T-helper 2 cell treated with Interferon-gamma antibody and Interleukin-4, amounts not matched to agents 5 μg/mL and 100 μg/mL, for 36 hours (primary cell): ENCODE results near the gene NCOR1.
A peak's percentile ranks its signal among the peaks of the same experiment; 100 is the strongest.
"Not testable (repeated sequence)": the region's sequence is repeated elsewhere in the genome, so short reads cannot be mapped to it uniquely, and the experiment has no call there.

Experiments used
- DNase-seq: peaks from one replicate; pipeline ENCODE4 v3.0.0; 2021; ENCODE audit warnings: low spot score
- H3K27ac Mint-ChIP-seq: one replicate; pipeline ENCODE4 v1.8.0; 2021; ENCODE audit warnings: mild to moderate bottlenecking, mixed read lengths
- H3K27me3 Mint-ChIP-seq: one replicate; pipeline ENCODE4 v1.8.0; 2021; ENCODE audit warnings: low read depth, mixed read lengths
- H3K36me3 Mint-ChIP-seq: one replicate; pipeline ENCODE4 v1.8.0; 2021; ENCODE audit warnings: low read depth, mixed read lengths
- H3K4me1 Mint-ChIP-seq: one replicate; pipeline ENCODE4 v1.8.0; 2021; ENCODE audit warnings: low read depth, mixed read lengths
- H3K4me3 Mint-ChIP-seq: one replicate; pipeline ENCODE4 v1.8.0; 2022; ENCODE audit warnings: mild to moderate bottlenecking, moderate library complexity, mixed read lengths
- H3K9me3 Mint-ChIP-seq: one replicate; pipeline ENCODE4 v1.8.0; 2021; ENCODE audit warnings: mixed read lengths

The NCOR1 gene

GRCh38 chr17:16201693-16202131 is 13.6 kb downstream of the NCOR1 start:
- not testable (repeated sequence) for H3K9me3 Mint-ChIP-seq, DNase-seq, H3K27ac Mint-ChIP-seq, H3K27me3 Mint-ChIP-seq, H3K4me3 Mint-ChIP-seq
- H3K4me1 Mint-ChIP-seq = peaks cover 29% of the 10 kb centered on the region
- H3K36me3 Mint-ChIP-seq = peaks cover 11% of the 10 kb centered on the region

- H3K27me3 Mint-ChIP-seq = no peaks in the 10 kb centered on the region
- H3K4me3 Mint-ChIP-seq = peak overlapping the region; percentile 31
- DNase-seq = no peak
- H3K9me3 Mint-ChIP-seq = no peaks in the 10 kb centered on the region
- peaks cover 17% of the 10 kb centered on the region for H3K36me3 Mint-ChIP-seq
- no peak overlapping the region for H3K27ac Mint-ChIP-seq
- peaks cover 30% of the 10 kb centered on the region for H3K4me1 Mint-ChIP-seq
These were observed 16.2 kb downstream of the NCOR1 start for GRCh38 chr17:16199093-16199492.

- no peak overlapping the region for H3K27ac Mint-ChIP-seq
- peaks cover 28% of the 10 kb centered on the region for H3K4me1 Mint-ChIP-seq
- peaks cover 30% of the 10 kb centered on the region for H3K36me3 Mint-ChIP-seq
- H3K27me3 Mint-ChIP-seq = no peaks in the 10 kb centered on the region
- no peaks in the 10 kb centered on the region for H3K9me3 Mint-ChIP-seq
- DNase-seq = no peak
- no peak overlapping the region for H3K4me3 Mint-ChIP-seq
These were observed 18.1 kb downstream of the NCOR1 start for GRCh38 chr17:16197276-16197675.

GRCh38 chr17:16194307-16194835 is 21.0 kb downstream of the NCOR1 start:
- DNase-seq, H3K4me3 Mint-ChIP-seq, H3K27me3 Mint-ChIP-seq, H3K9me3 Mint-ChIP-seq: not testable (repeated sequence)
- peak overlapping the region; percentile 41 for H3K27ac Mint-ChIP-seq
- peaks cover 34% of the 10 kb centered on the region for H3K36me3 Mint-ChIP-seq
- peaks cover 28% of the 10 kb centered on the region for H3K4me1 Mint-ChIP-seq

GRCh38 chr17:16191604-16192003 is 23.7 kb downstream of the NCOR1 start:
- Mint-ChIP-seq H3K27ac (peak overlapping the region; percentile 41), H3K36me3 (peaks cover 32% of the 10 kb centered on the region)
- no peak for DNase-seq

GRCh38 chr17:16190703-16191360 is 24.5 kb downstream of the NCOR1 start:
- H3K4me1 Mint-ChIP-seq = peaks cover 25% of the 10 kb centered on the region
- no peak overlapping the region for H3K27ac Mint-ChIP-seq
- peaks cover 38% of the 10 kb centered on the region for H3K36me3 Mint-ChIP-seq
- H3K9me3 Mint-ChIP-seq = no peaks in the 10 kb centered on the region
- no peaks in the 10 kb centered on the region for H3K27me3 Mint-ChIP-seq
- H3K4me3 Mint-ChIP-seq = no peak overlapping the region
- DNase-seq = no peak

More at GRCh38 chr17:16191604-16192003, 23.7 kb downstream of the NCOR1 start:
- Mint-ChIP-seq H3K4me1 (peaks cover 25% of the 10 kb centered on the region), H3K9me3 (no peaks in the 10 kb centered on the region), H3K27me3 (no peaks in the 10 kb centered on the region), H3K4me3 (no peak overlapping the region)

GRCh38 chr17:16189791-16190348 is 25.5 kb downstream of the NCOR1 start:
- no peak for DNase-seq
- Mint-ChIP-seq H3K4me1 (peaks cover 19% of the 10 kb centered on the region), H3K4me3 (no peak overlapping the region), H3K9me3 (no peaks in the 10 kb centered on the region), H3K36me3 (peaks cover 45% of the 10 kb centered on the region), H3K27ac (no peak overlapping the region), H3K27me3 (no peaks in the 10 kb centered on the region)

GRCh38 chr17:16187642-16188041 is 27.7 kb downstream of the NCOR1 start:
- DNase-seq = no peak
- no peaks in the 10 kb centered on the region for H3K9me3 Mint-ChIP-seq
- H3K4me1 Mint-ChIP-seq = peaks cover 7% of the 10 kb centered on the region
- H3K36me3 Mint-ChIP-seq = peaks cover 44% of the 10 kb centered on the region
- H3K27me3 Mint-ChIP-seq = no peaks in the 10 kb centered on the region
- no peak overlapping the region for H3K27ac Mint-ChIP-seq
- H3K4me3 Mint-ChIP-seq = no peak overlapping the region

GRCh38 chr17:16181581-16181980 is 33.8 kb downstream of the NCOR1 start:
- peaks cover 2% of the 10 kb centered on the region for H3K4me1 Mint-ChIP-seq
- peaks cover 4% of the 10 kb centered on the region for H3K9me3 Mint-ChIP-seq
- no peaks in the 10 kb centered on the region for H3K27me3 Mint-ChIP-seq
- no peak for DNase-seq
- peaks cover 45% of the 10 kb centered on the region for H3K36me3 Mint-ChIP-seq
- H3K4me3 Mint-ChIP-seq = no peak overlapping the region
- H3K27ac Mint-ChIP-seq = no peak overlapping the region

- Mint-ChIP-seq H3K27ac (no peak overlapping the region), H3K4me3 (no peak overlapping the region), H3K27me3 (no peaks in the 10 kb centered on the region), H3K9me3 (peaks cover 4% of the 10 kb centered on the region), H3K4me1 (peaks cover 2% of the 10 kb centered on the region), H3K36me3 (peaks cover 24% of the 10 kb centered on the region)
- no peak for DNase-seq
These were observed 36.5 kb downstream of the NCOR1 start for GRCh38 chr17:16178836-16179235.

- Mint-ChIP-seq H3K36me3 (peaks cover 30% of the 10 kb centered on the region), H3K27ac (no peak overlapping the region)
These were observed 43.7 kb downstream of the NCOR1 start for GRCh38 chr17:16171613-16172012.

GRCh38 chr17:16166766-16167165 is 48.6 kb downstream of the NCOR1 start:
- H3K9me3 Mint-ChIP-seq, H3K27me3 Mint-ChIP-seq, H3K4me3 Mint-ChIP-seq, DNase-seq: not testable (repeated sequence)
- peaks cover 16% of the 10 kb centered on the region for H3K4me1 Mint-ChIP-seq
- H3K27ac Mint-ChIP-seq = peak overlapping the region; percentile 34
- peaks cover 38% of the 10 kb centered on the region for H3K36me3 Mint-ChIP-seq

More at GRCh38 chr17:16171613-16172012, 43.7 kb downstream of the NCOR1 start:
- peaks cover 4% of the 10 kb centered on the region for H3K9me3 Mint-ChIP-seq
- H3K4me1 Mint-ChIP-seq = peaks cover 8% of the 10 kb centered on the region
- H3K27me3 Mint-ChIP-seq = no peaks in the 10 kb centered on the region
- no peak for DNase-seq
- H3K4me3 Mint-ChIP-seq = no peak overlapping the region

- peaks cover 8% of the 10 kb centered on the region for H3K4me1 Mint-ChIP-seq
- no peaks in the 10 kb centered on the region for H3K9me3 Mint-ChIP-seq
- no peak for DNase-seq
- H3K27ac Mint-ChIP-seq = no peak overlapping the region
- H3K4me3 Mint-ChIP-seq = no peak overlapping the region
- H3K27me3 Mint-ChIP-seq = no peaks in the 10 kb centered on the region
- H3K36me3 Mint-ChIP-seq = peaks cover 48% of the 10 kb centered on the region
These were observed 56.6 kb downstream of the NCOR1 start for GRCh38 chr17:16158714-16159113.

- Mint-ChIP-seq H3K9me3 (peaks cover 5% of the 10 kb centered on the region), H3K27me3 (no peaks in the 10 kb centered on the region), H3K4me3 (no peak overlapping the region), H3K27ac (no peak overlapping the region), H3K4me1 (peaks cover 1% of the 10 kb centered on the region), H3K36me3 (peaks cover 57% of the 10 kb centered on the region)
- no peak for DNase-seq
These were observed 59.8 kb downstream of the NCOR1 start for GRCh38 chr17:16155536-16155935.
